ENCODE measurements around the gene OR52B2. TPM values are rescaled to one million over a fixed set of nuclear protein-coding genes. Genes with fewer than 3 reads are reported as not detected.
"Not testable (repeated sequence)": the region's sequence is repeated elsewhere in the genome, so short reads cannot be mapped to it uniquely, and the experiment has no call there.

The OR52B2 gene
- total RNA-seq, 4 donors from 2014 or later = not detected

DNA sequence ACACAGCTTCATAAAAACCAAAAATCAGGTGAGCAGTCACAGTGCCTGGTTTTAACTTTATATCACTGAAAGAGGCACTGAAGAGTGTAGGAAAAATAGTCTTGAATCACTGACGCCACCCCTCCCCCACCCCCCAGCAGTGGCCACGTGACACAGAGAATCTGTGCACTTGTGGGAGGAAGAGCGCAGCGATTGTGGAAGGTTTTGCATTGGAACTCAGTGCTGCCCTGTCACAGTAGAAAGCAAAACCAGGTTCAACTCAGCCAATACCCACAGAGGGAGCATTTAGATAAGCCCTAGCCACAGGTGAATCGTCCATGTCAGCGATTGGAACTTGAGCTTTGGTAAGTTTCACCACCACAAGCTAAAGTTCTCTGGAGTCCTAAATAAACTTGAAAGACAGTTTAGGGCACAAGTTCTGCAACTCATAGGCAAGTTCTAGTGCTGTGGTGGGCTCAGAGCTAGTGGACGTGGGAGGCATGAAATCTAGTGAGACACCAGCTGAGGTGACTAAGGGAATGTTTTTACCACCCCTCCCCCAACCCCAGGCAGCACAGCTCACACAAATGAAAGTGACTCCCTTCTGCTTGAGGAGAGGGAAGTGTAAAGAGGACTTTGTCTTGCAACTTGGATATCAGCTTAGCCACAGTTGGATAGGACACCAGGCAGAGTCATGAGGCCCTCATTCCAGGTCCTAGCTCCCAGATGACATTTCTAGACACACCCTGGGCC is 13.3 kb downstream of the OR52B2 start:
- DNase-seq = no peak
- no peaks in the 10 kb centered on the region for H3K9me3 ChIP-seq
- TF ChIP-seq, protein P1, sequence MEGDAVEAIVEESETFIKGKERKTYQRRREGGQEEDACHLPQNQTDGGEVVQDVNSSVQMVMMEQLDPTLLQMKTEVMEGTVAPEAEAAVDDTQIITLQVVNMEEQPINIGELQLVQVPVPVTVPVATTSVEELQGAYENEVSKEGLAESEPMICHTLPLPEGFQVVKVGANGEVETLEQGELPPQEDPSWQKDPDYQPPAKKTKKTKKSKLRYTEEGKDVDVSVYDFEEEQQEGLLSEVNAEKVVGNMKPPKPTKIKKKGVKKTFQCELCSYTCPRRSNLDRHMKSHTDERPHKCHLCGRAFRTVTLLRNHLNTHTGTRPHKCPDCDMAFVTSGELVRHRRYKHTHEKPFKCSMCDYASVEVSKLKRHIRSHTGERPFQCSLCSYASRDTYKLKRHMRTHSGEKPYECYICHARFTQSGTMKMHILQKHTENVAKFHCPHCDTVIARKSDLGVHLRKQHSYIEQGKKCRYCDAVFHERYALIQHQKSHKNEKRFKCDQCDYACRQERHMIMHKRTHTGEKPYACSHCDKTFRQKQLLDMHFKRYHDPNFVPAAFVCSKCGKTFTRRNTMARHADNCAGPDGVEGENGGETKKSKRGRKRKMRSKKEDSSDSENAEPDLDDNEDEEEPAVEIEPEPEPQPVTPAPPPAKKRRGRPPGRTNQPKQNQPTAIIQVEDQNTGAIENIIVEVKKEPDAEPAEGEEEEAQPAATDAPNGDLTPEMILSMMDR (IDR thresholded peaks at IDR 0.05) = no peak
- TF ChIP-seq POLR2A (IDR thresholded peaks at IDR 0.05) = no peak
- no peak overlapping the region for H3K4me3 ChIP-seq
- H3K27me3 ChIP-seq = no peaks in the 10 kb centered on the region
- H3K4me1 ChIP-seq = no peaks in the 10 kb centered on the region
- H3K36me3 ChIP-seq = no peaks in the 10 kb centered on the region
- WGBS, 2 donors = 73 to 83% methylated on average over 7 of the region's 7 CpGs
- intact Hi-C loops (cut with DNase I) = no loop called here
- no peak overlapping the region for H3K27ac ChIP-seq

DNA sequence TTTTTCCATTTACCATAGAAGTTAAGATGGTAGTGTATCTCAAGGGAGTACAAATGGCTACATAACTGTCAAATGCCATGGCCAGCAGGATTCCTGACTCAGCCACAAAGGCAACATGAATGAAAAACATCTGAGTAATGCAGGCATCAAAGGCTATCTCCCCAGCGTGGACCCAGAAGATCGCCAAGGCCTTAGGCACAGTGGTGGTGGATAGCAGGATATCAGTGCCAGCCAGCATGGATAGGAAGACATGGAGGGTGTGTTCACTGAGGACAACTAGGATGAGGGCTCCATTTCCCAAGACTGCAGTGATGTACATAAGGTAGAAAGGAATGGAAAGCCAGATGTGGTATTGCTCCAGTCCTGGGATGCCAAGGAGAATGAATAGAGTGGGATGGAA is 18.0 kb downstream of the OR52B2 start:
- TF ChIP-seq, protein P1 (IDR thresholded peaks at IDR 0.05) = no peak
- no peak for TF ChIP-seq POLR2A (IDR thresholded peaks at IDR 0.05)
- H3K4me3 ChIP-seq = no peak overlapping the region
- intact Hi-C loops (cut with DNase I) = no loop called here
- WGBS, 2 donors = 92 to 93% methylated on average over 2 of the region's 2 CpGs
- H3K27me3 ChIP-seq = no peaks in the 10 kb centered on the region
- H3K4me1 ChIP-seq = no peaks in the 10 kb centered on the region
- no peak for DNase-seq
- no peaks in the 10 kb centered on the region for H3K36me3 ChIP-seq
- H3K27ac ChIP-seq = no peak overlapping the region
- H3K9me3 ChIP-seq = no peaks in the 10 kb centered on the region

DNA sequence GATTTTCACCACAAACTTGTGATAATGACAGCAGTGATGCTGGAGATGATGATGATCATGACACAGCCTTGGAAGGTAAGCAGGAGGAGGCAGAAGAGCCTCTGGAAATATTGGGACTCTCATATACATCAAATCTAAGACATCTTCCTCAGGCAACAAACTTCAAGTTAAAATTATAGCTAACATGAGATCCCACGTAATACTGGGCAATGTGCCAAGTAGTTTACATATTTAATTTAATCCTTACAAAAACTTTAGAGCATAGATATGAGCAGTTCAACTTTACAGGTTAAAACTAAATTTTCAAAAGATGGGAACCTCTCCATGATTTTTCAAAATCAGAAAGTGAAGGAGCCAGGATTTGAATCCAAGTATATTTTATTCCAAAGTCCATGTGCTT is 19.0 kb downstream of the OR52B2 start:
- TF ChIP-seq POLR2A (IDR thresholded peaks at IDR 0.05) = no peak
- TF ChIP-seq, protein P1 (IDR thresholded peaks at IDR 0.05) = no peak
- 0 to 12% methylated on average over 1 of the region's 1 CpG for WGBS, 2 donors
- H3K4me3 ChIP-seq = no peak overlapping the region

DNA sequence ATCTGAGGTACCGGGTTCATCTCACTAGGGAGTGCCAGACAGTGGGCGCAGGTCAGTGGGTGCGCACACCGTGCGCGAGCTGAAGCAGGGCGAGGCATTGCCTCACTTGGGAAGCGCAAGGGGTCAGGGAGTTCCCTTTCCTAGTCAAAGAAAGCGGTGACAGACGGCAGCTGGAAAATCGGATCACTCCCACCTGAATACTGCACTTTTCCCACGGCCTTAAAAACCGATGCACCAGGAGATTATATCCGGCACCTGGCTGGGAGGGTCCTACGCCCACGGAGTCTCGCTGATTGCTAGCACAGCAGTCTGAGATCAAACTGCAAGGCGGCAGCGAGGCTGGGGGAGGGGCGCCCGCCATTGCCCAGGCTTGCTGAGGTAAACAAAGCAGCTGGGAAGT is 26.4 kb downstream of the OR52B2 start:
- H3K27me3 ChIP-seq; H3K27ac ChIP-seq; H3K4me3 ChIP-seq; H3K9me3 ChIP-seq; H3K36me3 ChIP-seq; H3K4me1 ChIP-seq; intact Hi-C loops (cut with DNase I); DNase-seq: not testable (repeated sequence)
- WGBS, 2 donors = 76% methylated on average over 16 of the region's 21 CpGs; no CpG with 5 or more reads in 1 of the 2 donors

More for the DNA sequence above, 19.0 kb downstream of the OR52B2 start:
- Histone ChIP-seq H3K4me1 (no peaks in the 10 kb centered on the region), H3K27ac (no peak overlapping the region), H3K27me3 (no peaks in the 10 kb centered on the region), H3K9me3 (no peaks in the 10 kb centered on the region), H3K36me3 (no peaks in the 10 kb centered on the region)
- intact Hi-C loops (cut with DNase I) = no loop called here
- no peak for DNase-seq

DNA sequence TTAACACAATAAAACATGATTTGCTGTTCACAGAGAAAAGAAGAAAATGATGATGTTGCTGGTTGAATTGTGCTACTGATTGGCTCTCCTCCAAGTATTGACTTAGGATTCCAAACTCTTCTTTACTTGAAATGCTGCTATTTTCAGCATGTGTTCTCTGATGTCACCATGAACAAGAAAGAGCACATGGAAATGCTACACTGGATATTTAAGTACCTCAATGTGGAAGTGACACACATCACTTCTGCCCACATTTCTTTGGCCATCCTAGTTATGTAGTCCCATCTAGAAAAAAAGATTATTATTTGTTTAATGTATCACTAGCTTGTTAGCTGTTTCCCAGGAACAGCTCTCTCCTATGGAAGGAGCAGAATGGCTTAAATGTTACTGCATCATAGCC is 27.2 kb downstream of the OR52B2 start:
- Histone ChIP-seq H3K36me3 (no peaks in the 10 kb centered on the region), H3K9me3 (no peaks in the 10 kb centered on the region), H3K27me3 (no peaks in the 10 kb centered on the region), H3K27ac (no peak overlapping the region), H3K4me3 (no peak overlapping the region), H3K4me1 (no peaks in the 10 kb centered on the region)
- TF ChIP-seq, protein P1 (IDR thresholded peaks at IDR 0.05) = no peak
- TF ChIP-seq POLR2A (IDR thresholded peaks at IDR 0.05) = no peak
- DNase-seq = no peak
- intact Hi-C loops (cut with DNase I) = no loop called here

DNA sequence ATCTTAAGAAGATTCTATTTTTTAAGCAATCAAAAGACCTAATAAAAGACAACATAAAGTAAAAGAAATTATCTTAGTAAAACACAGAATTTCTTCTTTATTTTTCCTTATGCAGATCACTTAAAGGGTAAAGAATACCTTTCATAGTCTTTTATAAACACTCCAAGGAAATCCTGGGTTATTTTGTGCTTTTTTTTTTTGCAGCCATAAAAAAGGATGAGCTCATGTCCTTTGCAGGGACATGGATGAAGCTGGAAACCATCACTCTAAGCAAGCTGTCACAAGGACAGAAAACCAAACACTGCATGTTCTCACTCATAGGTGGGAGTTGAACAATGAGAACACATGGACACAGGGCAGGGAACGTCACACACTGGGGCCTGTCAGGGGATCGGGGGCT is 34.2 kb downstream of the OR52B2 start:
- H3K4me3 ChIP-seq; H3K9me3 ChIP-seq; H3K36me3 ChIP-seq; H3K27me3 ChIP-seq; intact Hi-C loops (cut with DNase I); H3K27ac ChIP-seq; H3K4me1 ChIP-seq; DNase-seq: not testable (repeated sequence)
- 19 to 23% methylated on average over 2 of the region's 2 CpGs for whole genome bisulfite sequencing, 2 donors

Measured in esophagus squamous epithelium (tissue), 5 donors.